Activated naive CD4-positive, alpha-beta T cell treated with anti-CD3 and anti-CD28 coated beads, Interleukin-2, amount 50 U/mL, for 72 hours (primary cell): ENCODE measurements around the gene DXO. TPM values are rescaled to one million over a fixed set of nuclear protein-coding genes. Genes with fewer than 3 reads are reported as not detected.
"Not testable (repeated sequence)": the region's sequence is repeated elsewhere in the genome, so short reads cannot be mapped to it uniquely, and the experiment has no call there.

Experiments used
- ATAC-seq, 2 donors: fragments of 150-1000 bp; cut with Tn5 transposase; 2 replicates each; pipeline ENCODE4 v1.10.0; 2021; ENCODE audit warnings: mild to moderate bottlenecking in 2 of 2, moderate library complexity in 2 of 2
- DNase-seq, 2 donors: peaks; one replicate each; pipeline ENCODE4 v3.0.0; 2021 to 2022; ENCODE audit warnings: low spot score in 2 of 2
- H3K27ac Mint-ChIP-seq, 2 donors: one replicate each; pipeline ENCODE4 v1.8.0; 2022; ENCODE audit warnings: mild to moderate bottlenecking in 2 of 2, mixed read lengths in 2 of 2
- H3K36me3 Mint-ChIP-seq, 2 donors: one replicate each; pipeline ENCODE4 v1.8.0; 2022; ENCODE audit warnings: mixed read lengths in 2 of 2
- H3K9me3 Mint-ChIP-seq, 2 donors: one replicate each; pipeline ENCODE4 v1.8.0; 2022; ENCODE audit warnings: mixed read lengths in 2 of 2
- total RNA-seq, 2 donors: library from RNA; stranded (reverse); gene quantifications; one replicate each; pipeline ENCODE4 v1.2.3, GENCODE V29; 2022

The DXO gene
- 10 to 100 TPM; 16.2 to 18.5 TPM for total RNA-seq

DNA sequence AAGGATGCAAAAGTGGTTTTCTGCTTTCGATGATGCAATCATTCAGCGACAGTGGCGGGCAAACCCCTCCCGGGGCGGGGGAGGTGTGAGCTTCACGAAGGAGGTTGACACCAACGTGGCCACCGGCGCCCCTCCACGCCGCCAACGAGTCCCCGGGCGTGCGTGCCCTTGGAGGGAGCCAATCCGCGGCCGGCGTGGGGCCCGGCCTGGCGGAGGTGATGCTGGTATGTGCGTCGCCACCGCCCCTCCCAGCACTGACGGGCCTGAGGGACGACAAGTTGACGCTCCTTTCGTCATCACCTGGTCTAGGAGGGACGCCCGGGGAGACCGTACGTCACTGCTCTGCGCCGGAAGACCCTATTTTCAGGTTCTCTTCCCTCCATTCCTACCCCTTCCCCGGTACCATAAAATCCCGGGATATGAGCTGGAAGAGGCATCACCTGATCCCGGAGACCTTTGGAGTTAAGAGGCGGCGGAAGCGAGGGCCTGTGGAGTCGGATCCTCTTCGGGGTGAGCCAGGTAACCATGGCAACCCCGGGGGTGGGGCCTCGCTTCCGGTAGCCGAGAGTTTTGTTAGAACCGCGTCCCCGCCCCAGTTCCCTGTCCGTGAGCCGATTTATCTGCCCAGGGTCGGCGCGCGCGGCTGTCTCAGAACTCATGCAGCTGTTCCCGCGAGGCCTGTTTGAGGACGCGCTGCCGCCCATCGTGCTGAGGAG lies at the start of gene DXO:
TSS of gene DXO (minus strand) at position 146 of the 716 bp plus-strand sequence. CDS start 463 bp downstream, outside the sequence.
- ATAC-seq, result peak; percentile 93 to 95
- no peaks in the 10 kb centered on the region for H3K9me3 Mint-ChIP-seq
- peaks cover 5 to 7% of the 10 kb centered on the region in 2 donors for H3K36me3 Mint-ChIP-seq

GRCh38 chr6:32014547-32014946 lies 42.6 kb upstream of the DXO start, which contains the start of gene C4B:
C4B (plus strand) TSS chr6:32014795; CDS start chr6:32014846, 51 bp downstream.
- ATAC-seq, H3K36me3 Mint-ChIP-seq, H3K9me3 Mint-ChIP-seq, H3K27ac Mint-ChIP-seq, DNase-seq: not testable (repeated sequence)

More for the DNA sequence above, at the start of gene DXO:
- peak; percentile 95 to 98 for DNase-seq
- H3K27ac Mint-ChIP-seq, result peak within 1 kb of the TSS; percentile 100

DNA sequence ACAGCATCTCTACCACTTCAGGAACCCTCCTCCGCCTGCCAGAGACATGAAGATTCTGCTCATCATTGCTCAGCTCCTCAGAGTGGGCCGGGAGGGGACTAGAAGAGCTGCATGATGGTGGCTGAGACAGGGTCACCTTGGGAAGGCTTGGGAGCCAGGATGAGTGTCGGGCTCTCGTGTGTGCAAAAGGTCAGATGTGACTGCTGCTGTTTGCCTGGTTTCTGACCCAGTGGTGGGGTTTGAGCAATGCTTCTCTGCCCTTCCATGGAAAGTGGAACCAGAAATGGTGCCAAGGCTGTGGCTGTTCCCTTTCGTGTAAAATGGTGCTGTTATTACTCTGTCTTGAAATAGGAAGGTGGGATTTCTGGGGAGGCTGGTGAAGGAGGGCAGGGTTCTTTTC lies 41.8 kb upstream of the DXO start:
- not testable (repeated sequence) for H3K36me3 Mint-ChIP-seq, ATAC-seq, H3K27ac Mint-ChIP-seq, DNase-seq, H3K9me3 Mint-ChIP-seq

DNA sequence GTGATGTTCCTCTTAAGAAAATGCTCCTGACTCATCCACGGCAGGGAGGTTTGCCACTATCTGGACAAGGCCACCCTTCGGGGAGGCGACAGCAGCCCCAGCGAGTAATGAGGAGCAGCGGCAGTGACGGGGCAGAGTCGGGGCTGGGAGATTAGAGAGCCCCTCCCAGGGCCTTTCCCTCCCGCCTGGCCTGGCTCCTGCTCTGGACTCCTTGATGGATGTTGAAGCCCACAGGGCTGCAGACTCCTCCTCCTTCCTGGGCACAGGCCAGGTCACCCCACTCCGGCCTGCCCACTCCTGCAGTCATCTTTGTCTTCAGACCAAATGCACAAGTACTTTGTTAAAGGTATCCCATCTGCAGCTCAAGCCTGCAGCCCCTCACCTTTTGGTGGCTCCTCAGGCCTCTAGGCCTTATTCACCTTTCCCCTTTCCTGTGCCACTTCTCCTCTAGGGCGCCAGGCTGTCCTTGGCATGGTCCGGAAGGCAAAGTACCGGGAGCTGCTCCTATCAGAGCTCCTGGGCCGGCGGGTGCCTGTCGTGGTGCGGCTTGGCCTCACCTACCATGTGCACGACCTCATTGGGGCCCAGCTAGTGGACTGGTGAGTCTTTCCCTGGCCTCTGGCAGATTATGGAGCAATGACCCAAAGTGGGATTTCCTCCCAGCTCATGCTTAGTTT lies 41.1 kb upstream of the DXO start:
- ATAC-seq, H3K9me3 Mint-ChIP-seq, H3K36me3 Mint-ChIP-seq: not testable (repeated sequence)
- DNase-seq, result peak; percentile 1 to 51
- peak overlapping the region in 1 of 2 donors; percentile 23 for H3K27ac Mint-ChIP-seq

DNA sequence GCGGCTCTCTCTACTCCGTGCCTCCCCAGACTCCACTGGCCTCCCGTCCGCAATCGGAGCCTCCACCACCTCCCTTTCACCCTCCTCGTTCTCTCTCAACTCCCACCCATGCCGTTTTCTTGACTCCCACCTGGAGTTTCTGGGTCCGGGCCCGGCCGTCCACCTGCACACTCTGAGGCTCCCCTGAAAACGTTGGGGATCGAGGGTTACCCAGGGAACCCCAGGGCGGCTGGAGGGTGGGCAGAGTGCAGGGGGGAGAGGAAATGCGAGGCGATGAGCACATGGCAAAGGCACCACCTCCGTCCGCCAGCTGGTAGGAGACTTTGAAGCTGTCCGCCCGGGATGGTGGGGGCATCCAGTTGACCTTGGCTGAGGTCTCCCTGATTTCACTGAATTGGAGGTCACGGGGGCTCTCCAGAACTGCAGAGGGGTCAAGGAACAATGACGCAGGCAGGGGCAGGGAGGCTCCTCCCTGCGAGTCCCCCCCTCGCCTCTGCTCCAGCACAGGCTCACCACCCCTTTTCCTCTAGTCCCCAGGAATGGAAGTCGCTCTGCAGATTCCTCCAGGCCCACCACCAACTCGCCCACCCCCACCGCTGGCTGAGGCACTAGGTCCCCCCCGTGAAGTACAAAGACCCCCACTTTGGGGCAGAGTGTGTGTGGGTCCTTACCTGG lies 39.1 kb upstream of the DXO start:
- peak; percentile 2 to 30 for DNase-seq
- H3K27ac Mint-ChIP-seq, result not testable (repeated sequence)

DNA sequence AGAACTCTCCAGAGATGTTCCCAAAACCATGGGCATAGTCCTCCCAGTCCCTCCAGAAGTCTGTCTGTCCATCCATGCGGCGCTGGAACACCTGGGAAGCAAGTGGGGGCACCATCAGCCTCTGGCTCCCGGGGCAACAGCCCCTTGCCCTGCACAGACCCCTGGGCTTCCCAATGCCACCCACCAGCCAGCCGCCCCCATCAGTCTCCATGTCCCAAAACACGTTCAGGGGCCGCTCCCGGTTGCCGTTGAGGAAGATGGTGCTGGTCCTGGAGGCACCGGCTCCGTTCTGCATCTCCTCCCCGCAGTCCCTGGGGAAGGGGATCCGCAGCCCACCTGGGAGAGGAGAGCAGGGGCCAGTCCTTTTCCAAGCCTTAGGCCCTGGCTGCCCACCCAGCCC lies 37.6 kb upstream of the DXO start:
- H3K27ac Mint-ChIP-seq, H3K9me3 Mint-ChIP-seq, H3K36me3 Mint-ChIP-seq, ATAC-seq: not testable (repeated sequence)
- peak in 1 of 2 donors; percentile 42 for DNase-seq

More for the DNA sequence above, 39.1 kb upstream of the DXO start:
- not testable (repeated sequence) for ATAC-seq, H3K36me3 Mint-ChIP-seq, H3K9me3 Mint-ChIP-seq

DNA sequence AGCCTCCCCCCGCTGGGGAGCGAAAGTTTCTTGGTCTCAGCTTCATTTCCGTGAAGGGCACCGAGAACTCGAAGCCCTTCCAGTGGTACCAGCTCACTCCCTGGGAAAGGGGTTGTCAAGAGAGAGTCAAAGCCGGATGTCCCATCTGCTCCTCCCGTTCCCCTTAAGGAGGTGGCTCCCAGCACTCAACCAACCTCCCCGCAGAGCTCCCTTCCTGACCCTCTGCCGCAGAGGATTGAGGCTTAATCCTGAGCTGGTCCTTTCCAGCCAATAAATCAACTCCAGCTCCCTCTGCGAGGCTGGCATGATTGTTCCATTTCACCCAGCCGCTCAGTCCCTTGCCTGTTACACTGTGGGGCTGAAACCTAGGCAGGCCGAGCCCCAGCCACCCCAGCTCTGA lies 36.7 kb upstream of the DXO start:
- H3K36me3 Mint-ChIP-seq, ATAC-seq: not testable (repeated sequence)
- peak; percentile 1 to 35 for DNase-seq

DNA sequence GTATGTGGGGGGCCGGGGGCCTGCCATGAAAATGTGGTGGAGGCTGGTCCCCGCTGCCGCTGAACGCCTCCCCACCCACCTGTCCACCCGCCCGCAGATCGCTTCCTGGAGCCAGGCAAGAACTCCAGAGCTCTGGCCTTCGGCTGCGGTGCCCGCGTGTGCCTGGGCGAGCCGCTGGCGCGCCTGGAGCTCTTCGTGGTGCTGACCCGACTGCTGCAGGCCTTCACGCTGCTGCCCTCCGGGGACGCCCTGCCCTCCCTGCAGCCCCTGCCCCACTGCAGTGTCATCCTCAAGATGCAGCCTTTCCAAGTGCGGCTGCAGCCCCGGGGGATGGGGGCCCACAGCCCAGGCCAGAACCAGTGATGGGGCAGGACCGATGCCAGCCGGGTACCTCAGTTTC lies 36.1 kb upstream of the DXO start:
- H3K36me3 Mint-ChIP-seq, H3K27ac Mint-ChIP-seq, ATAC-seq, H3K9me3 Mint-ChIP-seq, DNase-seq: not testable (repeated sequence)

More for the DNA sequence above, 36.7 kb upstream of the DXO start:
- not testable (repeated sequence) for H3K9me3 Mint-ChIP-seq, H3K27ac Mint-ChIP-seq

DNA sequence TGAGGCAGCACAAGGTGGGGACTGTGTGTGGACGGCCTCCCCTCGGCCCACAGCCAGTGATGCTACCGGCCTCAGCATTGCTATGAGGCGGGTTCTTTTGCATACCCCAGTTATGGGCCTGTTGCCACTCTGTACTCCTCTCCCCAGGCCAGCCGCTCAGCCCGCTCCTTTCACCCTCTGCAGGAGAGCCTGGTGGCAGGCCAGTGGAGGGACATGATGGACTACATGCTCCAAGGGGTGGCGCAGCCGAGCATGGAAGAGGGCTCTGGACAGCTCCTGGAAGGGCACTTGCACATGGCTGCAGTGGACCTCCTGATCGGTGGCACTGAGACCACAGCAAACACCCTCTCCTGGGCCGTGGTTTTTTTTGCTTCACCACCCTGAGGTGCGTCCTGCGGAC lies 35.1 kb upstream of the DXO start:
- H3K9me3 Mint-ChIP-seq, ATAC-seq, H3K36me3 Mint-ChIP-seq, H3K27ac Mint-ChIP-seq: not testable (repeated sequence)
- DNase-seq, result peak; percentile 1 to 47

GRCh38 chr6:32005991-32006529 lies 34.1 kb upstream of the DXO start:
- not testable (repeated sequence) for H3K27ac Mint-ChIP-seq, ATAC-seq, H3K36me3 Mint-ChIP-seq, H3K9me3 Mint-ChIP-seq
- peak; percentile 1 to 45 for DNase-seq

GRCh38 chr6:32005538-32005880 lies 33.6 kb upstream of the DXO start:
- peak in 1 of 2 donors; percentile 2 for DNase-seq
- H3K36me3 Mint-ChIP-seq, H3K27ac Mint-ChIP-seq, H3K9me3 Mint-ChIP-seq, ATAC-seq: not testable (repeated sequence)

DNA sequence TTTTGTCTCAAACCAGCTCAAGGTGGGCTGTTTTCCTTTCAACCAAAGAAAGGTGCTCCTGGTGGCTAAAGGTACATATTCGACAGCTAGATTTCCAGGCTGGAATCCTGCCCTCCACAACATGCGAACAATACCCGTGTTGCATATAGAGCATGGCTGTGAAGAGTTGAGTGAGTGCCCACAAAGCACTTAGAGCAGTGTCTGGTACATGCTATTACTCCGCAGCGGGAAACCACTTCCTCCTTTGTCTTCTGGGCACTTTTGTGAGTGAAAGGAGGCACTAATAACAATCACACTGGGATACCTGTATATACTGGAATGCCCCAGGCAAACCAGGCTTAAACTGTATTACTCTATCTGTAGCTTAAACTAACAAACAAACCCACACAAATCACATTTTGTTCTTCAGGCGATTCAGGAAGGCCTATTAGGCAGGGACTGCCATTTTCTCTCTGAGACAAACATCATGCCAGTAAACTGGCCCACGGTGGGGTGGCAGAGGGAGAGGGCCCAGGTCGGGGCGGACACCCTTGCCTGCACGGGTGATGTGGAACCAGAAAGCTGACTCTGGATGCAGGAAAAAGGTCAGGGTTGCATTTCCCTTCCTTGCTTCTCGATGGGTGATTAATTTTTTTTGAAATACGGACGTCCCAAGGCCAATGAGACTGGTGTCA lies 33.1 kb upstream of the DXO start:
- not testable (repeated sequence) for H3K36me3 Mint-ChIP-seq, H3K27ac Mint-ChIP-seq, H3K9me3 Mint-ChIP-seq
- DNase-seq (peak; percentile 1 to 48), ATAC-seq (peak; percentile 58 to 67)

- peak in 1 of 2 donors; percentile 1 for DNase-seq
- H3K36me3 Mint-ChIP-seq, H3K9me3 Mint-ChIP-seq, ATAC-seq: not testable (repeated sequence)
- H3K27ac Mint-ChIP-seq, result peak overlapping the region in 1 of 2 donors; percentile 60
These were observed 32.5 kb upstream of the DXO start for GRCh38 chr6:32004393-32004792.

GRCh38 chr6:32003301-32003700 lies 31.4 kb upstream of the DXO start:
- not testable (repeated sequence) for ATAC-seq, DNase-seq, H3K36me3 Mint-ChIP-seq, H3K9me3 Mint-ChIP-seq, H3K27ac Mint-ChIP-seq

DNA sequence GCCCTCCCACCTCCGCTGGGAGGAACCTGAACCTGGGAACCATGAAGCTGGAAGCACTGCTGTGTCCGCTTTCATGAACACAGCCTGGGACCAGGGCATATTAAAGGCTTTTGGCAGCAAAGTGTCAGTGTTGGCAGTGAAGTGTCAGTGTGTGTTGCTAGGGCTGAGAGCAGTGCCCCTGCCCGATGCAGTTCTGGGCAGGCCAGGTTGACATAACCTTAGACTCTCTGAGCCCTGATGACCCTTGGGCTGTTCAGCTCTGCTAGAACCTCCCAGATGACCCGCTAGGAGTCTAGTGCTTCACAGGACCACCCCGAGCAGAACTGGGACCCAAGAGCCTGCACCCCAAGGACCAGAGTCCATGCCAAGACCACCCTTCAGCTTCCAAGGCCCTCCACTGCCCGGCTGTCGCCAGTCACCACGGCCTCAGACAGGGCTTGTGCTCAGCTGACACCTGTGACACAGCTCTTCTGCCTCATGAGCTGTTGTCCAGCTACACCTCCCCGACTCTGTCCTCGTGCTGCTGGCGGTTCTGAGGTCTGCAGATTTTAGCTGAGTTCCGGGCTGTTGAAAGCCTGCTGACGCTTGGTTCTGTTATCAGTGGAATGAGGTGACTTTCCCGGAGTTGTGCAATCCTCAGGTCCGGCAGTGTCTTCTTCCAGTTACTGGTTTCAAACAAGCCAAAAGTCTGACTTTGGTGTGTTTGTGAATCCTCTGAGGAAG lies 30.8 kb upstream of the DXO start:
- DNase-seq, H3K9me3 Mint-ChIP-seq, H3K36me3 Mint-ChIP-seq, ATAC-seq, H3K27ac Mint-ChIP-seq: not testable (repeated sequence)

- DNase-seq, H3K36me3 Mint-ChIP-seq, ATAC-seq, H3K27ac Mint-ChIP-seq, H3K9me3 Mint-ChIP-seq: not testable (repeated sequence)
These were observed 24.4 kb upstream of the DXO start for GRCh38 chr6:31996385-31996784.
